ENCODE measurements around the gene MTHFSD.

Gene MTHFSD

DNA sequence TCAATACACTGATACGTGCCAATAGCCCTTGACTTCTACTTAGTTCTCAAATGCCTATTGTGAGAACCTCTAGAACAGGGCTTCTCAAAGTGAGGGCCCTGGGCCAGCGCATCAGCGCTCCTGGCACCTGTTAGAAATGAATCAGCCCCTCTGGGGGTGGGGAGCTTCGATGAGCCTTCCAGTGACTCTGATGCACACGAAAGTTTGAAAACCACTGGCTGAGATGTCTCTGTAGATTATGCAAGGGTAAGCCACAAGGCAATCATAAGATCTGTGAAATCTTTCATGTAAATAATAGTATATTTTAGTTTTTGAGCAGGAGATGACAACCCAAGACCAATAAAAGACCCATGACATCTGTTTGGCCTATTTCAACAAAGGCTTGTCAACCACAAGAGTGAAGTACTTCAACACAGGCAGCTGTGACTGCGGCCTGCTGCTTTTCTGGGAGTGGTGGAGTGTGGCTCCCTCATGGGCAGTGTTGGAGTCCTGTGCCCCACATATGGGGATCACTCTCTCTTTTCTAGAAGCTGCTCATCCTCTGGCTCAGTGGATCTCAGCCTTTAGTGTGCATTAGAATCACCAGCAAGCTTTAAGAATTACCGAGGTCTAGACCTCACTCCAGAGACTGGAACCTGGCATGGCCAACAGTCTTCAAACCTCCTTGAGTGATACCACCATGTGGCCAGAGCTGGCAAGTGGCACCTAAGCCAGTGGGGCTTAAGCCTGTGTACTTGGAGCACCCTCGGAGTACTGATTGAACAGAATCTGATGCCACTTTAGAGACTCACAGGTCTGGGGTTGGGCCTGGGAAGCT is 5.8 kb downstream of the MTHFSD start:
- DNase-seq, result no peak

DNA sequence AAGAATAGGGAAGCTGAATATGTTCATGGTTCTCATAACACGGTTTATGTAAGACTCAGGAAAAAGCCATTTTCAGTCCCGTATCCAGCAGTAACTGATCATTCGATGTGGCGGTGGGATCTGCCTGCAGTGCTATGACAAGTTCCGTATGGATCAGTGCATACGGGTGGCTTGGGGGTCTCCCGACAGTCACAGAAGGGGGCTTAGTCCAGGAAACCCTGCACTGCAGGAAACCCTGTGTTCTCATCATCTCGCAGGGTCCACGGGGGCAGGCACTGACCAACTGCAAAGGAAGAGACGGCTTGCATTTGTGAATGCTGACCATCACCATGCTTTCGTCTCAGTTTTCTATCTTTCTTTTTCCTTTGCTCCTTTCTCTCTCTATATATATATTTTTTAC is 7.7 kb downstream of the MTHFSD start:
- DNase-seq, result no peak

DNA sequence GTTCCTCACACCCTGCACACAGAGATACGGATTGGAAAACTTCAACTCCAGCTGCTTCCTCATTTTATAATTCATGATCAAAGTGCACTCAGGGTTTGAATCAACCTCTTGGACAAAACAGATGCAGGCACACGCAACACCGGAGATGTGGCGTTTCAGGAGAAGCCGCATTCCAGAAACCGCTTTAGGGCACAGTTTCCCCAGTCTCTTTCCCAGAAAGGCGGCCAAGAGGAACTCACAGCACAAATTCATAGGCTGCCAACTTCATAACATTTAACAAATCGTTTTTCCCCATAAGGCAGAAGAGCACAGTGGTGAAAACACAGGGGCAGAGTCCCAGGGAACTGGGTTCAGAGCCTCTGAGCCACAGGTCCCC is 8.4 kb downstream of the MTHFSD start:
- no peak for DNase-seq

DNA sequence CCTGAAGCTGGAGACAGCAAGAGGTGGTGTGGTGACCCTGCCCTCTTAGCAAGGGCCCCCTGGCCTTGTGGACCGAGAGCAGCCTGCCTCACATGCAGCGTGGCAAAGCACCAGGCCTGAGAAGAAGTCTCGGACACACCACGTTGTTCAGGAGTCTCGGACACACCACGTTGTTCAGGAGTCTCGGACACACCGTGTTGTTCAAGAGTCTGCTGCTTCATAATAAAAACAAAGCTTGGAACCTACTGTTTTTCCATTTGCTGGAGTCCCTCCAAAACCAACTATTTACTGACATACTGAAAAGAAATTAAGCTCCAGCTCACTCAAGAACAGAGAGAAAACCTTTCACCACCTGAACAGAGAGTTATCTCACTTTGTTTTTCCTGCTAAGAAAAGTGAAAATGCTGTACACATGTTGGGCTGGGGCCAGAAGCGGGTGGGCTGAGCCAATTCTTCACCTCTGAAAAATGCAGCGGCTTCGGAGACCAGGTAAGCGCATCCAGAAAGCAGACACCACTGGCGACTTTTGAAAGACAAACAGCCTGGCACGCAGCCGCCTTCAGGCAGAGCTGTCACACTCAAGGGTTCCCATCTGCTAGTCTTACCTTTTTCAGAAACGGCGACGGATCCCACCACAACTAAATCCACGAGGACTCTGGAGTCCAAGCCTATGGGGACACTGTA is 8.9 kb downstream of the MTHFSD start:
- DNase-seq, result no peak

DNA sequence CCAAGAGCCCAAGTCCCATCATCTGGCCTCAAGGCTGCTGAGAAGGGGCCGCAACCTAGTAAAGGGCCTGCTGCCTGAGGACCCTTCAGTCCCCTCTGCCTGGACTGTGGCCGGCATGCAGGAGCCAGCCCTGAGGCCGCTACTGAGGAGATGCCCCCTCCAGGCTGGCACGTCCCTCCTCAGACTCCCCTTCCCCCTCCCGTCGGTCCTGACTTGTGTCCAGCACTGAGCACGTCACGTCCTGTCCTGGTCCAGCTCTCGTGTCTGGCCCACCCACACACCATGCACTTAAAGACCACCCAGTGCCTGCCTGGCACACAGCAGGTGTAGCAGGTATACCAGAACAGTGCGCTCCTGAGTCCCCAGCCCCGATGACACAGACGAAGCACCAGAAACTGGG is 9.6 kb downstream of the MTHFSD start:
- DNase-seq, result no peak

DNA sequence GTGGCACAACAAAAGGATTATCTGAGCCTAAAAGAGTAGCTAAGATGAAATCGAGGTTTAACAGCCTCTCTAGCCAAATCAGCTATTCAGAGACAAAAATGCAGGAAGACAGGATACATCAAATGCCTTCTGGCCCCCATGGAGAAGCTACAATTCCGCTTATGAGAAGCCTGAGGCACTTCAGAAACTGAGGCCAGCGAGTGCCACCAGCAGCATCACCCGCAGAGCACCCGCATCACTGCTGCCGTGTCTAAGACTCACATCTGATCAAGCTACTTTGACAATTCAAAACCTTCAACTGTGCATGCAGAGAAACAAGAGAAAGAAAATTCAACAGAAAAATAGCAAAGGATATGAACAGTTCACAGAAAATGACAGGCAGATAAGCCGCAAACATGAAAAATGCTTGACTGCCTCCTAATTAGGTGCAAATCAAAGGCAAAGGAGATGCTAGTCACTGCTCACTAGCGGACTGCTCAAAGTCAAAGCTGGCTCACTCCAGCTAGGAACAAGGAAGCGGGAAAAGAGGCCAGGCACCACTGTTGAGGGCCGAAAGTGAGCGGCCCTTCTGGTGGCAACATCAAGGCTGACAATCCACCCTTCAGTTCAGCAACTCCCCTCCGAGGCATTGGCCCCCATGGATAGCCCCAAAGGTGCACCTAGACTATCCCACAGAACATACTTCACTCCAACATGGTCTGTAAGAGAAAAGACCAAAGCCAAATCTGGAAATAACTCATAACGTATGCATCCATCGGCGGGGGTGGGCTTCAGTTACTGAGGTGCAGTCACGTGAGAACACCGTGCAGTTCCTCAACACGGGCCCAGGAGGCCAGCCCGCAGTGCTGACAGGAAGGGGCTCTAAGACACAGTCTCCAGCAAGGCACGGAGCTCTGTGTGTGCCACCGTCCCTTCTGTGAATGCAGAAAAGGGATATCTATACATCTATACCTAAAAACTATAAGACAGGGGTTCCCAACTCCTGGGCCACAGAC is 12.0 kb downstream of the MTHFSD start:
- DNase-seq, result no peak

DNA sequence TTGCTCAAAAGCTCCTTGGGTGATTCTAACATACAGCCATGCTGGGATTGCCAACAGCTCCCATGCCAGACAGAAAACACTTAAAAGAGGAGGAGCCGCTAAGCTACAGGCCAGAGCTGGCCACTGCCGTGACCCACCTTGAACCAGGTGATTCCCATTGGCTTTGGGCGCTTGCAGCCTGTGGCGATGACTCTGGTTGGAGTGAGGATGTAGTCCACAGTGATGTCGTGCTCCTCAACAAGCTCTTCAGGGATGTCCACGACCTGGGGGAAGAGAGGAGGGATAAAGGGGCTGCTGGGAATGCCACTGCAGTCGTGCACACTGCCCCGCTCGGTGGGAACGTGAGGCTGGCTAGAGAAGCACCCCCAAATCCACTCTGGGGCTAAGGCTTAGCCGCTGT is 13.5 kb downstream of the MTHFSD start:
- no peak for DNase-seq

DNA sequence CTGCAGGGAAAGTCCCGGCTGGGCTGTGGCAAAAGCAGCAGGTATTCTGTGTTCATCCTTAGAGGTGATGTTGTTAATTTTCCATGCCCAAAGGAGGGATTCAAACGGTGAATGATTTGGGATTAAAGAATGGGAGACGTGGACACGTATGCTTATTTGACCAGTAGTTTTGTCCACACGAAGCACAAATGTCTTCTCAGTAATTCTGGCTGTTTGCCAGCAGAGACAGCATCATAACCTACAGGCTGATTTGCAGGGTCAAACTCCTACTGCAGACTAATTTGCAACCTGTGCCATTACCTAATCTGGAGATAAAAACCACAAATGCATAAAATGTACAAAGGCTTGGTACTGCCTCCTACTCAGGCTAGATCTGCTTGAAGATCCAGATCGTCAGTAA is 14.1 kb downstream of the MTHFSD start:
- DNase-seq, result no peak

DNA sequence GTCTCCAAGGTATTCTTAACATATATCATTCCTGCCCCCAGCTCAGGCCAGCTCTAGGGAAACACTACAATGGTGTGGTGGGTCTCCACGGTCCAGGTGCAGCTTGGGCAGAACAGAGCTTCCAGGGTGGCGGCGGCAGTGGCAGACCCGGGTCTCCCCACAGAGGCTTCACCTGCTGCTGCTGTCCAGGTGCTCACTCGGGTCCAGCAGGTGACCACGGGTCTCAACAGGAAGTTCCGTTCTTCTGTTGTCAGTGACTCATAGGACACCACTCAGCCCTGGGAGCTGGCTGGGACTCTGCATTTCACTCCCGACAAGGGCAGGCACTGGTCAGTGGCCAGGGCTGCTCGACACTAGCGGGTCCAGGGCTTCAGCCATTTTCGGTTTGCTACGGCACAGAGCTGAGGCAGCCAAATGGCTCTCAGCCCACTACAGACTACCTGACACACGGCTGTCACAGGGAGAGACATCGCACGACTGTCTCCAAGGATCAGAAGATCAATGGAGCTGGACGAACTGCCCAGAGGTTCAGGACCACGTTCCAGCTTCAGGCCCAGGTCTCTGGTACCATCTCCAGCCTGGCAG is 16.7 kb downstream of the MTHFSD start:
- DNase-seq, result no peak

DNA sequence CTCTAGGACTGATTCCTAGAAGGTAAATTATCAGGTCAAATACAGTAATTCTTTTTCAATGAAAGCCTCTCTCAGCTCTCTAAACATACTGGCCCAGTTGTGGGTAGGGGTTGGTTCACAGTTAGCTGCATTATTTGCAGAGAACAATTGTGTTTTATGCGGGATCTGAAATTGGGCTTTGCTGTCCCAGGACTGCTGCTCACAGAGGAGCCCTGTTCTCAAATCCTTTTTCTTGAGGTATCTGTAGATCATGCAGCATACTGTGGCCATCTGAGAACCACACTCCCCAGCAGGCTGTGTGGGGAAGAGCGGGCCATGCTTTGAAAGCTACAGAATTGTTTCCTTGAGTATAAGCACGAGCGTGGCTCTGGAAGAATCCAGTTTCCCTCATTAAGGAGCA is 17.5 kb downstream of the MTHFSD start:
- DNase-seq, result no peak

DNA sequence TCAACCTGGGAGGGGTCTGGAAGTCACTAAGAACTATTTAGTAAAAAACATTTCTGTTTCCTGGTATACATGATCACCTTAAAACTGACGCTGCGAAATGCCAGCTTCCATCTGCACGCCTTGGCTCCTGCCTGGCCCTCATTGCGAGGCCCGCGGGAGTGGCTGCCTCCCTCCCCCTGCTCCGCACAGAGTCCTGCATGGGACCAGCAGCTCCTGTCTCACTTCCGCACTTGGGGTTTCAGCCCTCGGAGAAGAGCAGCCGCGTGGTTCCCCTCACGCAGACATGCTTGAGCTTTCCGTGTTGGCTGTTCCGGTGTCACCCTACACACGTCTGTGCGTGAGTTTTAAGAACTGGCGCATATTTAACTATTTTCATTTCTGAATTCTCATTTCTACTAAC is 18.4 kb downstream of the MTHFSD start:
- no peak for DNase-seq

DNA sequence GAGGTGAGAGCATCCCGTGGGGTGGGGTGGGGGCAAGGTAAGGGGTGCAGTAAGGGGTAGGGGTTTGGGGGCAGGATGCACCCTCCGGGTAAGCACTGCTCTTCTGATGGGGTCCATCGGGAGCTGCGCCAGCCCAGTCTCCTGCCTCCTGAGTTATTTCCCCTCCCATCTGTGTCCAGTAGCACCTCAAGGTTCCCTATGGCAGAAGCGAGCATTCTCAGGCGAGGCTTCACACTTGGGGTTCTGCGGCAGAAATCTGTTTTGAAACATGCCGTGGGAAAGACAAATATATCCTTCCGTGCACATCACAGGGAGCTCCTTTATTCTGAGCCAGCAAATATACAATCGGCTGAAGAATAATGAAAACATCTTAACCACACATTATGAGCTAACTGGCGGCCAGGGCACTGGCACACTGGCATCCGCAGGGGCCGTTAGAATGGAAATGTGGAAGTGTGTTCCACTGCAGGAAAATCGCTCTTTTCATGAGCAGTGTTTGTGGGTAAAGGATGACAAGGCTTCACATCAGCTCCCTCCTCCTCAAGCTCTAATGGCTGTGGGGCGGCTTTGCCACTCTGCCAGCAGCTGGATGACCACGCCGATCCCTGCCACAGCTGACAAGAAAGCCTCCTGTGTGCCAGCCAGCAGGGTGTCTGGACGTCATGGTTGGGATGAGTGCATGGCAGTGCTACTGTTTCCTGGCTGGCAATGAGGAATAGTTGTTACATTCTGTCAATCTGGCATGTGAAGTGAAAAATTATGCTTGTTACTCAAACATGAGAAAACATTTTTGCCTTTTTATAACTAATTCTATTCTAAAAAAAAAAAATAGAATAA is 20.0 kb downstream of the MTHFSD start:
- peak; percentile 33 to 68 for DNase-seq

DNA sequence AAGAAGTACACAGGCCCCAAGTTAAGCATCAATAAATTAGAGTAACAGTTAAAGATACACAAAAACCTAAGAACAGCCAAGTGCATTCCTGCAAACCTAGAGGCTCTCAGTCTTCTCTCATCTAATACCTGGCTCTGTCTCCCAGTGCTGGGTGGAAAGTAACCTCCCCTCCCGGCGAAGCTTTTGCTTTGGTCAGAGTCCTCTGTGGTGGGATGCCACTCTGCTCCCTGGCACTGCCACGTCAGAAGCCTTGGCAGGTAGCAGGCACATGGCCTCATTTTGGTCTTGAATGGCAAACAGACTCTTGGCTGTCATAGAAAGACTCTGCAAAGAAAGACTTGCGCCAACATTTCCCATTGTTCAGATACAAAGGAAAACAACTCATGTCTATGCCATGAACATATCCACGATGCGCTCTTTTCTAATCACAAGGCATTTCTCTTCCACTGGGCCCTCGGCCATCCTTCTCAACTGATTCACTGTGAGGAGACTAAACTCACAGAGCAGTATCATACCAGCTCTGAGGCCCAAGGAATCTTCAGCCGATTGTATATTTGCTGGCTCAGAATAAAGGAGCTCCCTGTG is 21.2 kb downstream of the MTHFSD start:
- peak; percentile 9 to 60 for DNase-seq

DNA sequence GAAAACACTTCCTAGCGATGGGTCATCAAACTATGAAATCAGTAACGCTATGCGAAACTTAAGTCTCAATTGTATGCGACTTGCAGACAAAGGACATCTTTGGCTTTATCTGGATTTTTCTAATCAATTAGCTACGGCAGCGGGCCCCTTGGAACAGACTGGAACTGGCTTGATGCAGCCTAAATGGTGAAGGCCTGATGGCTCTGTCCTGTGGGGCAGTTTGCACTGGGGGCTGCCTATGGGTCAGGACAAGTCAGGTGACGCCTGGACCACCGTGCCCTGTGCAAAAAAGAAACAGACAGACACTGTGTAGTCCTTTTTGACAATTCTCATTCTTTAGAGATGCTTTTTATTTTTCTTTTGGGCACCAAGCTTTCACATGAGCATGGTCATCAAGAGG is 22.0 kb downstream of the MTHFSD start:
- no peak for DNase-seq

DNA sequence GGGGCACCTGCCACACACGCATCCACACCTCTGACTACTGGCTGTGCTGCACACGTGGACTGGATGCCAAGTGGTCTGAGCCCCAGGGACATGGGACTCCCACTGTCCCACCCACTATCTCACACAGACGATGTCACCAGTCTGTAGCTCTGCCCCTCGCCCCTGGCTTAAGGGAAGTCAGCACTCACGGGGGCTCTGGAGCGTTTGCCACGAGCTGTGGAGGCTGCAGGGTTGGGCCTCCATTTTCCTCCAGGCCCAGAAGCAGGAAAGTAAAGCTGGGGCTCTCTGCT is 22.6 kb downstream of the MTHFSD start:
- no peak for DNase-seq

DNA sequence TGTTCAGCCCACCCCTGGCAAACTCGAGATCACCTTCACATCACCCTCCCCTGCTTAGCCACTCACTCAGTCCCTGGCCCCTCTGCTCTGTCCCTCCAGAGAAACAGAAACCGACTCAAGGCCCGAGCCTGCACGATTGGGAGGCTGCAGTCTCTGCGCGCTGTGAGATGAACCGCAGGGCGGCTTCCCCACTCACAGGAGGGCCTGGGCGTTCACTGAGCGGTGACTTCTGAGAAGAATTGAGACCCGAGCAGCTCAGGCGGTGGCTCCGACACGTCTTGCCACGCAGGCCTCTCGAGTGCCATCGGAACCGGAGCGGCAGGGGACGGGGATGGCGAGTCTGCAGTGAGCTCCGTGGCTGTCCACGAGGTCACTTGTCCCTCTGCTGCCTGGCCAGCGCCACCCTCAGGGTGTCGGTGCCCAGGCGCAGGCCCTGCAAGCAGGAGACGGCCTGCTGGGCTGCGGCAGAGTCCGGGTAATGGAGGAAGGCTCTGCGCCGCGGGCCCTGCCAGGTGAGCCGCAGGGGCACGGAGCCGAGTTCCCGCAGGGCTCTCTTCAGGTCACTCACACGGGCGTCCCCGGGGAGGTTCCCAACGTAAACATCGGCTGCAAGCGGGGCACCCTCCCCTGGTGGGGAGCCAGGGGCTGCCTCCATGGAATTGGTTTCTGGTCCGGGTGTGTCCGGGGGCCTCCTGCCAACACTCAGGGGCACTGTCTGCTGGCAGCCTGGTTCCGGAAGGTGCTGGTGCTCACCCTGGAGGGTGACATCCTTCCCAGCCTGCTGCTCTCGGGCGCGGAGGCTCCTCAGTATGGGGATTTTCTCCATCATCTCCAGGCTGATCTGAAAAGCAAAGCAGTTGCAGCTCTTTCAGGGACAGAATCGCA is 23.2 kb downstream of the MTHFSD start:
- no peak for DNase-seq

DNA sequence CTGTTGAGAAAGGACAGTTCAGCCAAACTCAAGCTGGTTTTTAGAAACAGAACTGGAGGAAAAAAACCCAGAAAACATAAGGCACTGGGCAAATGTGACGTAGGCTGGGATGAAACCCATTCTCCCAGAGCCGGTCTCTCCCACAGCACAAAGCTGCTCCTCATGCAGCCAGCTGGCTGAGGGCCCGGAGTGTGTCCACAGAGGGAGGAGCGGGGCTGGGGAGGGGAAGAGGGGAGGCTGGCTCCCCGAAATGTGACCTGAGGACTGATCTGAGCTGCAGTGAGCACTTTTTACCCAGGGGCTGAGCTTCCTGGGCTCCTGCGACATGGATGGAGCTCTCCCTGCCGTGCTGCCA is 23.9 kb downstream of the MTHFSD start:
- peak; percentile 83 to 90 for DNase-seq

DNA sequence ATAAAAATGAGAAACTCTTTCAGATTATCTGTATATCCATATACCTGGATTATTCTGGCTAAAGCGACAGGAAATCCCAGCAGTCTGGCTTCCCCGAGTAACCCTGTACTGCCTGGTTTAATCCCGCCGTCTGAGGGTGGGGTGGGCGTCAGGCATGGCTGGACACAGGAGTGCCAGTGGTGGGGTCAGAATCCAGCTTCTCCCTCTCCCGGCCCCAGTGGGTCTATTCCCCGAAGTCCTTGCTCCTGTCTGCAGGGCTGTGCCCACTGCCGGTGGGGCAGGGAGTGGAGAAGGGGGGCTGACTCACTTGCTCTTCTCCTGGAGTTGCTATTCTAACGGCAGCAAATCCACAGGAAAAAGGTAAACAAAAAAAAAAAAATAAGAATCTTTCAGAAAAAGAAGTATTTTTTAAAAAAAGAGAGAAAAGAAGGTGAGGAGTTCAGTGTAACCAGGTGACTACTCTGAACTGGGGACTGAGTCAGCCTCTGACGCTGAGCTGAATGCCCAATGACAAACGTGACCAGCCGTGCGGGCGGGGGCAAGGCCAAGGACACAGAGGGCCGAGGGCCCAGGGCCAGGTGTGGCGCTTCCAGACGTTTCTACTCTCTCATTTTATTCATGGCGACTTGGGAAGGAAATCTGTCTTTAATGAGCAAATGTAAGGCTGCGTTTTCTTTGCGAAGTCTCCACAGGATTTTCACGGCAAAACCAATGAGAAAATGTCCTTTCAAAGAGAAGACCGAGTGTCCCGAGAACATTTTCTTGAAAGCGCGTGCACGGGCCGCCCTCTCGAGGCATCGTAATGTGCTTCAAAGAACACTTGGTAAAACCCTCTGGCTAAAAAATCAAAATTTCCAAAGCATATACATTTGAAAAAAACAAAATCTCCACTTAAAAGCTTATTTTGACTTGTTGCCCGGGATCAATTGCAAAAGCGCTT is 24.5 kb downstream of the MTHFSD start:
- no peak for DNase-seq

DNA sequence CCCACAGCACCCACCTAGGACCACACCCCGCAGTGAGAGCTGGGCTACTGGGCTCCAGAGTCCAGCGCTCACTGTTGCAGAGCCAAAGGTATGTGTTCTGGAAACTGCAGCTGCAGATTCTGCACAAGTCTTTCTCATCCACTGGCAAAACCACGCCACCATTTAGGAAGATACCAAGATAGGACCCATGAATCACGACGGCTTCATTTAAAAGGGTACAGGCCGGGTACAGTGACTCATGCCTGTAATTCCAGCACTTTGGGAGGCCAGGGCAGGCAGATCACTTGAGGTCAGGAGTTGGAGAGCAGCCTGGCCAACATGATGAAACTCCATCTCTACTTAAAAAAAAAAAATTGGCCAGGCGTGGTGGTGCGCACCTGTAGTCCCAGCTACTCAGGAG is 25.9 kb downstream of the MTHFSD start:
- DNase-seq, result no peak

Data from hippocampal formation (tissue), 2 donors.